Gastroesophageal sphincter (tissue), 4 donors: ENCODE data around the gene WDR70. TPM values are rescaled to one million over a fixed set of nuclear protein-coding genes. Genes with fewer than 3 reads are reported as not detected.

Source experiments
- ATAC-seq: fragments of 150-250 bp; one replicate; pipeline ENCODE4 v1.9.1; 2016; ENCODE audit warnings: mild to moderate bottlenecking, moderate library complexity
- H3K27ac ChIP-seq, 4 donors: fragments of 200-600 bp; sonication (generic) in 3 of 4; 1 replicate in 3 of 4; 2 replicates in 1 of 4; pipeline ENCODE4 v1.5.1; 2016 to 2019
- H3K27me3 ChIP-seq: fragments of 200-600 bp; sonication (generic); one replicate; pipeline ENCODE4 v1.5.1; 2019
- H3K36me3 ChIP-seq, 2 donors: fragments of 200-600 bp; sonication (generic); one replicate each; pipeline ENCODE4 v1.5.1; 2019; ENCODE audit warnings: control low read depth in 1 of 2
- H3K4me1 ChIP-seq, 3 donors: fragments of 200-600 bp; sonication (generic); 1 replicate in 2 of 3; 2 replicates in 1 of 3; pipeline ENCODE4 v1.5.1; 2016 to 2019; ENCODE audit warnings: control low read depth in 2 of 3
- H3K4me3 ChIP-seq, 2 donors: fragments of 200-600 bp; sonication (generic); one replicate each; pipeline ENCODE4 v1.5.1; 2019; ENCODE audit warnings: mild to moderate bottlenecking in 1 of 2, moderate library complexity in 1 of 2
- H3K9me3 ChIP-seq, 3 donors: fragments of 200-600 bp; sonication (generic); one replicate each; pipeline ENCODE4 v1.5.1; 2017 to 2019; ENCODE audit warnings: control low read depth in 2 of 3
- CTCF ChIP-seq, 4 experiments: fragments of 200-600 bp in 2 of 4; fragments of 450-650 bp in 2 of 4; sonication (generic) in 1 of 4; IDR thresholded peaks; one replicate each; pipeline ENCODE4 v1.5.1; 2017 to 2019; ENCODE audit warnings: antibody characterized with exemption in 4 of 4, mild to moderate bottlenecking in 2 of 4, moderate library complexity in 2 of 4
- EP300 ChIP-seq: sonication (generic); formaldehyde crosslinking; IDR thresholded peaks from one replicate; pipeline ENCODE4 v1.6.1; 2017; ENCODE audit warnings: antibody characterized with exemption, mild to moderate bottlenecking
- POLR2A ChIP-seq, 2 donors: fragments of 450-650 bp; IDR thresholded peaks; one replicate each; pipeline ENCODE4 v1.6.1; 2017; ENCODE audit warnings: antibody characterized with exemption in 2 of 2, mild to moderate bottlenecking in 2 of 2, moderate library complexity in 1 of 2
- POLR2AphosphoS5 ChIP-seq: sonication (generic); formaldehyde crosslinking; IDR thresholded peaks from one replicate; pipeline ENCODE4 v1.6.1; 2017; ENCODE audit warnings: antibody characterized with exemption
- WGBS, 2 donors: methylation state at CpG; one replicate each; pipeline ENCODE4 v1.1.5; 2018; ENCODE audit warnings: low coverage in 1 of 2; 5-methylcytosine and 5-hydroxymethylcytosine counted together
- total RNA-seq, 4 donors: library from RNA; depleted of rRNA; stranded (reverse); fragments of >200 nt; gene quantifications; one replicate each; pipeline ENCODE4 v1.1.0, GENCODE V29; 2016

WDR70 gene
- total RNA-seq, 4 donors from 2014 or later: 15.5 to 24.3 (median 22.2) TPM

- no peak overlapping the region for H3K4me3 ChIP-seq
- ATAC-seq: no peak
- H3K4me1 ChIP-seq: peaks cover 0 to 7% (median 0%) of the 10 kb centered on the region in 3 donors
- H3K27me3 ChIP-seq: no peaks in the 10 kb centered on the region
- TF ChIP-seq POLR2A (IDR thresholded peaks at IDR 0.05) (no peak), EP300 (no peak), CTCF (IDR thresholded peaks at IDR 0.05) (no peak), POLR2AphosphoS5 (no peak)
- H3K27ac ChIP-seq: no peak overlapping the region
- peaks cover 0 to 4% (median 0%) of the 10 kb centered on the region in 3 donors for H3K9me3 ChIP-seq
- no peaks in the 10 kb centered on the region for H3K36me3 ChIP-seq
Measured at GRCh38 chr5:37549411-37549810, 170.3 kb downstream of the WDR70 start.

GRCh38 chr5:37552161-37552560 is 173.0 kb downstream of the WDR70 start:
- ATAC-seq: no peak
- Histone ChIP-seq H3K36me3 (no peaks in the 10 kb centered on the region), H3K4me1 (peaks cover 0 to 7% (median 0%) of the 10 kb centered on the region in 3 donors), H3K27ac (no peak overlapping the region), H3K9me3 (peaks cover 0 to 5% (median 0%) of the 10 kb centered on the region in 3 donors), H3K4me3 (no peak overlapping the region), H3K27me3 (no peaks in the 10 kb centered on the region)
- TF ChIP-seq POLR2AphosphoS5 (no peak), EP300 (no peak), POLR2A (IDR thresholded peaks at IDR 0.05) (no peak), CTCF (IDR thresholded peaks at IDR 0.05) (no peak)
- WGBS, 2 donors: 38 to 43% methylated on average over 2 to 3 of the region's 3 CpGs

- H3K27me3 ChIP-seq: no peaks in the 10 kb centered on the region
- TF ChIP-seq CTCF (IDR thresholded peaks at IDR 0.05): no peak
- no peak for TF ChIP-seq POLR2AphosphoS5
- no peak for TF ChIP-seq POLR2A (IDR thresholded peaks at IDR 0.05)
- TF ChIP-seq EP300: no peak
- H3K4me1 ChIP-seq: peaks cover 0 to 7% (median 0%) of the 10 kb centered on the region in 3 donors
- H3K4me3 ChIP-seq: no peak overlapping the region
- no peaks in the 10 kb centered on the region for H3K36me3 ChIP-seq
- H3K9me3 ChIP-seq: peaks cover 0 to 5% (median 0%) of the 10 kb centered on the region in 3 donors
- no peak for ATAC-seq
- WGBS, 2 donors: 47 to 66% methylated on average over 8 to 9 of the region's 9 CpGs
- H3K27ac ChIP-seq: no peak overlapping the region
Measured at GRCh38 chr5:37552770-37553719, 173.9 kb downstream of the WDR70 start.

- no peak overlapping the region for H3K27ac ChIP-seq
- H3K36me3 ChIP-seq: no peaks in the 10 kb centered on the region
- peaks cover 0 to 5% (median 0%) of the 10 kb centered on the region in 3 donors for H3K9me3 ChIP-seq
- H3K4me3 ChIP-seq: no peak overlapping the region
- no peaks in the 10 kb centered on the region for H3K27me3 ChIP-seq
- no peak for TF ChIP-seq POLR2A (IDR thresholded peaks at IDR 0.05)
- no peak for TF ChIP-seq EP300
- no peak for TF ChIP-seq CTCF (IDR thresholded peaks at IDR 0.05)
- TF ChIP-seq POLR2AphosphoS5: no peak
- 60 to 63% methylated on average over 2 of the region's 2 CpGs for WGBS, 2 donors
- peaks cover 0 to 7% (median 0%) of the 10 kb centered on the region in 3 donors for H3K4me1 ChIP-seq
- ATAC-seq: no peak
Measured at GRCh38 chr5:37553720-37554404, 174.7 kb downstream of the WDR70 start.
